Stimulated activated CD8-positive, alpha-beta memory T cell treated with anti-CD3 and anti-CD28 coated beads, Interleukin-7, amount 100 ng/mL, for 4 hours (primary cell): Measurements from ENCODE around the gene RAET1G.
"Not testable (repeated sequence)": the region's sequence is repeated elsewhere in the genome, so short reads cannot be mapped to it uniquely, and the experiment has no call there.

Source experiments
- DNase-seq, 2 donors: peaks; one replicate each; pipeline ENCODE4 v3.0.0-alpha.2; 2020; ENCODE audit warnings: low read depth in 2 of 2

Gene RAET1G

DNA sequence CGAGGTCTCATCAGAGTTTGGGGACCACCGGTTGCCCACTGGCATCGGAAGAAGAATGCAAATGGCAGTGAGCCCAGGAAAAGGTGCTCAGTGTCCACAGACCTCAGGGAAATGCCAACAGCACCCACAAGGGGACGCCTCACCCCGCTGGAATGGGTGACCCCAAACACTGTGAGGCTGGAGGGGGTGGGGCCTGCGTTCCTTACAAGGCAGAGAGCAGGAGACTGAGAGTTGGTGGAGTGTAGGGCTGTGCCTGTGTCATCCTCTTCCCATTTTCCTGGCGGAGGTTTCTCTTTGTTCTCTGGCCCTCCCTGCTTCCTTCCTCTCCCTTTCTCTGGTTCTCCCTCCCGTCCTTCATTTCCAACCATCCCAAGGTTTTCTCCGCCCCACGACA lies 31.0 kb upstream of the RAET1G start:
- not testable (repeated sequence) for DNase-seq

DNA sequence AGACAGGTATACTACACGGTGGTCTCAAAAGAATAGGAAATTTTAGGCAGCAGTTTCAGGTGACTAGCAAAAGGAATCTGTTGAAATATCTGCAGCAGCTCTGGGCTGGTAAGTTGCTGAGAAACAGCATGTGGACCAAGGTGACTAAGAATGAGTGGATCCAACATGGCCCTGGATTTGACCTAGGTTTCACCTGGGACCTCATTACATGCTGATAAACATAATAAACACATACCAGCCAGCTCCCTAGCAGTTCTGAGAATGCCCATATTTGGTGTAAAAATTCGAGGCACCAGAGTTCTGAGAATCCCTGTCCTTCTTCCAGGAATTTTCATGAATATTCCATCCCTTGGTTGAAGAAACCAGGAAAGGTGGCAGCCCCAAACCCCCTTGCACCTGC lies 30.5 kb upstream of the RAET1G start:
- DNase-seq: not testable (repeated sequence)

DNA sequence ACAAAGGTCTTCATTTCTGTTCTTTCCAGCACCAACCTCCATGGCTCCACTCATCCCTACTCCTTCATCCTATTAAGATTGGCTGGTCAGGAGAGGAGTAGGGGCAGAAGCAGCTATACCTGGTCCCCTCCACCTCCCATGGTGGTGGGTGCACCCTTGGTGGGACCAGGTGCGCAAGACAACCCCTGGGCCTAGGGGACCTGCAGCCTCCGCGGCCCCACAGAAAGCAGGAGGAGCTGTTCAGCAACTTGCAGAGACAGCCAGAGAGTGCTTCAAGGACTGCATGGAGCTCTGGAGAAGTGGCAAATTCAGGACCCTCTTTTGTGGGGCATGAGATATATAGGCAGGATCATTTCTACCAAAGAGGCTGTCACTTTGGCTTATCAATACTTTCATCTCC lies 28.7 kb upstream of the RAET1G start:
- DNase-seq: no peak

DNA sequence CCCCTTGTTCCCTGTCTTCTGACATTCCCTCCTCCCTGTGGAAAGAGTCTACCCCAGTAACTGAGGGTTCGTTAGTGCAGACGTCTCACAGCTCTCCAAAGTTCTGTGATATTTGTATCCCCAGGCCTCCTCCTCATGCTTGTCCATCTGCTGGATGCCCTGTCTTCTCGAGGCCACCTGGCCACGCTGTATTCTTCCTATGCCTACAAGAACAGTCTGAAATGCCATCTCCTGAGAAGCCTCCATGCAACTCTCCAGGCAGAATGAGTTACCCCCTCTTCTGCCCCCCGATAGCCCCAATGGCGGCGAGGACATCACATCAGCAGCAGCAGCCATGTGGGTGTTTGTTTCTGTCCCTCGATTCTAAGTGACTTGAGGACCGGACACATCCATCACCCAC lies 28.2 kb upstream of the RAET1G start:
- DNase-seq: no peak

DNA sequence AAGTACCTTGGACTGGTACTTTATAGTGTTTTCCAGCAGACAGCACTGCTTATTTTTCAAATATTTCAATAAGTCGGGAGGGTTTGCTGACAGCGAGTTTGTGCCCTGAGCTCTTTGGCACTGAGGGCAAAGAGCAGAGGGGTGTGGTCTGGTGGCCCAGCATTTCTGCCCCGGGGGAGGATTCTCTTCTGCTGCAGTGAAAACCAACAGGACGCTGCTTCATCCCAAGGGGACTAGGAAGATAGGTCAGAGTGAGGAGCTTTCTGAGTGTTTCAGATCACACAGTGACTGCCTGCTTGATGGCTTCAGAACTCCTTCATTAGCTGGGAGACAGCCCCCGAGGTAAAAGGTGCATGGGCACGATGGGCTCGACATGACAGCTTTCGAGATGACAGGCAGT lies 27.5 kb upstream of the RAET1G start:
- DNase-seq: no peak

DNA sequence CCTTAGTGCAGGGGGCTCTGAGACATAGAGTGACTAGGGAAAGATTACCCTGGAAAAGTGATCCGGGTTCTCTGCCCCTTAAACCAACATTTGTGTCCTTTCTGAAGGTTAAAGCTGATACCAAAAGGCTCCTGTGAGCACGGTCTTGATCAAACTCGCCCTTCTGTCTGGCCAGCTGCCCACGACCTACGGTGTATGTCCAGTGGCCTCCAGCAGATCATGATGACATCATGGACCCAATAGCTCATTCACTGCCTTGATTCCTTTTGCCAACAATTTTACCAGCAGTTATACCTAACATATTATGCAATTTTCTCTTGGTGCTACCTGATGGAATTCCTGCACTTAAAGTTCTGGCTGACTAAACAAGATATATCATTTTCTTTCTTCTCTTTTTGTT lies 25.7 kb upstream of the RAET1G start:
- no peak for DNase-seq

DNA sequence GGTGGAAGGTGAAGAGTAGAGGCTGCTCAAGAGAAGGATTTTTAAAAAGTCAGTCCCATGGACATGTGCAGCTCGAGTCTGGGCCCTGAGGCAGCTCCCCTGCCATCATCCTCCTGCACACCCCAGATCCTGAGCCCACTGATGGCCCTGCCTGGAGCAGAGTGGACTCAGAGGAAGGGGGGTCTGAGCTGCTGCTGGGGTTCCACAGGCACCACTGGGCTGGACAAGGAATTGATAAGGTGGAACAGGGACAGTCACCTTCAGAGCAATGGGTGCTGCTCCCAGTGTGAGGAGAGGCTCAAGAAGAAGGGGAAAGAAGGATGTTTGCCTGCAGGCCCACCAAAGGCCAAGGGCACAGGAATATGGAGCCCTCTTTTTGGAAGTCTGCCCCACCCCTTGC lies 25.1 kb upstream of the RAET1G start:
- DNase-seq: no peak

DNA sequence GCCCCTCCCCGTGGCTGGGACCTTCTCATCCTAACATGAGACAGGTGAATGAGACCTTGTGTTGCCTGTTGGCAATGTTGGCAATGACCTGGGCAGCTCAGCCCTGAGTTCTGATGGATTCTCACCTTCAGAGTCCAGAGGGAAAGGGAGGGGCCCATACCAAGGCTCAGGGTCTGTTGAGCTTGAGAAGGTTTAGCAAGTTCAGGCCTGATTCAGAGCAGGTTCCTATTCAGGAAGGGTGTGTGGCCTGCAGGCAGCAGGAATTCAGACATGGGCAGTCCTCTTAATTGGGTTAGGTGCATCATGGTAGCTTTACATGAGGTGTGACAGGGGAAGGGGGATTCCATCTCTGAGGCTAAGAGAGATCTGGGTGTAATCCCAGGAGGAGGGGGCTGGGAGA lies 24.6 kb upstream of the RAET1G start:
- not testable (repeated sequence) for DNase-seq

DNA sequence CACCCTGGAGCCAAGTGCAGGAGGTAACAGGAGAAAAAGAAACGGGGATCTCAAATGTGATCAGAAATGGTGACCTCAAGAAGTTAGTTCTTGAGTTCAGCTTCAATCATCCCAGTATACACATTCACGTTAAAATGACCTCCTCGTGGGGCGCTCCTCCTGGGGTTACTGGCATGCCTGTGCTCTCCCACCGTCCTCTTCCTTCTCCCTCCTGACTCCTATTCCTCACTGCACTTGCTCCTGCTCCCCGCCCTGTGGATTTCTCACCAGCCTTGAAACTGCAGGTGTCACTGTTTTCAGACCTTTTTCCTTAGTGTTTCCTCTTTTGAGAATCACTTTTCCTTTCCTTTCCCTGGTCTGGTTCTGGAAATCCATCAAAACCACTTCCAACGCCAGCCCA lies 23.7 kb upstream of the RAET1G start:
- not testable (repeated sequence) for DNase-seq

DNA sequence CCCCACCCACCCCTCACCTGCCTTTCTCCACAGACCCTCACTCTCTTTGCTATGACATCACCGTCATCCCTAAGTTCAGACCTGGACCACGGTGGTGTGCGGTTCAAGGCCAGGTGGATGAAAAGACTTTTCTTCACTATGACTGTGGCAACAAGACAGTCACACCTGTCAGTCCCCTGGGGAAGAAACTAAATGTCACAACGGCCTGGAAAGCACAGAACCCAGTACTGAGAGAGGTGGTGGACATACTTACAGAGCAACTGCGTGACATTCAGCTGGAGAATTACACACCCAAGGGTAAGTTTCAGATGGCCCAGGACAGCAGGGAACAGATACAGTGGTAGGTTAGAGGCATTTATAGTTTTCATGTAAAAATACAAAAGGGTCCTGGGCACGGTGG lies 22.4 kb upstream of the RAET1G start:
- DNase-seq: not testable (repeated sequence)

DNA sequence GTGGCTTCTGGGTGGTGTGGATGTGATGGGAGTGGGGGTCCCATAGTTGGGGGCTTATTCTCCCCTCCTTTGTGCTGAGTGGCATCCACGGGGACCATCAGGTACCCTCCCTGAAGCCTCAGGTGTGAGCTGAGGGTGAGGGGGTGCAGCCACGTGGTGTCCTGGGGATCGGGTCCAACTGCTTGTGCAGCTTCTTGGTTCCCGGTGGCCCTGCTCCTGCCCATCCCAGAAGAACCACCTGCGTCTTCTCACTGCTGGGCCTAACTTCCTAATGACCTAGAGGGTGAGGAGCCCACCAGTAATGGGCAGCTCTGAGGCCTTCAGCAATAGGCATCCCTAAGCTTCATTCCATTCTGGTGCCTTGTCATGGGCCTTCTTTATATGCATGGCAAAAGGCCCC lies 20.4 kb upstream of the RAET1G start:
- DNase-seq: not testable (repeated sequence)

DNA sequence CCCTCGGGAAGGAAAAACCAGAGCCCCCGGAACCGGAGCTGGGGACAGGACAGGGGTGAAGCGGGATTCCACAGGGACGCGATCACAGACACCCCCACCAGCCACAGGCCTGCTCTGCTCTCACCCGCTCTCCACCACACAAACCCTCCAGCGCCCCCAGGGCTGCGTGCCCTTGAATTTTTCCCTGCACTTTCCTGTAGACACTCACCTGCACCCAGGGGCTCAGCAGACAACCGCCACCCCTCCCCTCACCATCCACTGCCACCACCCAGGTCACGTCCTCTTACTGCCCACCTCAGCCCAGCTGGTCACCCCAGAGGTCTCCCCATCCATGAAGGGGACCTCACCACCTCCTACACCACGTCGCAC lies 19.5 kb upstream of the RAET1G start:
- DNase-seq: no peak

DNA sequence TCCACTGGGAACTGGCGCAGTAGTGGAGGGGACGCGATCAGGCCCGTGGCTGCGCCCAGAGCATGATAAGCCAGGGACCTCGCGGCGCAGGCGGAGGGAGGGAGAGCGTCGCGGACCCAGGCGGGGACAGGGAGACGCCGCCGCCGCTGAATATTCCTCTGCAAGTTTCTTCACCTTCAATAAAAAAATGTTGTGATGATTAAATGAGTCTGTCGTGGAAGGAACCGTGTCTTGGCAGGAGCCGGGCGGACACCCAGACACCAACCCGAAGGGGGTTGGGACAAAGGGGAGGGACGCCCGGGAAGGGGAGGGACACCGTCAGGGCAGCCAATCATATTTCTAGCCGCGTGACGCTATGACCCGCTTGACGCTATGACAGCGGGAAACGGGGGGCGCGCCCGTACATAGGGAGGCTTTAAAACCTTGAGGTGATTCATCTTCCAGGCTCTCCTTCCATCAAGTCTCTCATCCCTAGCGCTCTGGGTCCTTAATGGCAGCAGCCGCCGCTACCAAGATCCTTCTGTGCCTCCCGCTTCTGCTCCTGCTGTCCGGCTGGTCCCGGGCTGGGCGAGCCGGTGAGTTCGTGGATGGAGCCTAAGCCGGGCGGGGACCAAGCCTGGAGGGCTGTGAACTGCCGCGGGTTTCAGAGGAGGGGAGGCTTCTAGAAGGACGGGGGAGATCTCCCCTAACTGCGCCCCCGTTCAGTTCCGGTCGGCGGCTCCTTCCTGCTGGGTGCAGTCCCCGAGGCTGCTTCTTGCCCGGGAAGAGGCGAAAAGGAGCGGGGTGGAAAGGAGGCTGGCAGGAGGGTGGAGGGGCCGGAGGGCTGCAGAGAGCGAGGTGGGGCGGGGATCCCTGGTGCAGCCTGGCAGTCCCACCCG lies 18.9 kb upstream of the RAET1G start, which contains the start of gene ULBP2:
TSS of gene ULBP2 (plus strand) at position 432 of the 878 bp plus-strand sequence. CDS start at position 491, 59 bp downstream.
- peak; percentile 88 to 89 for DNase-seq

DNA sequence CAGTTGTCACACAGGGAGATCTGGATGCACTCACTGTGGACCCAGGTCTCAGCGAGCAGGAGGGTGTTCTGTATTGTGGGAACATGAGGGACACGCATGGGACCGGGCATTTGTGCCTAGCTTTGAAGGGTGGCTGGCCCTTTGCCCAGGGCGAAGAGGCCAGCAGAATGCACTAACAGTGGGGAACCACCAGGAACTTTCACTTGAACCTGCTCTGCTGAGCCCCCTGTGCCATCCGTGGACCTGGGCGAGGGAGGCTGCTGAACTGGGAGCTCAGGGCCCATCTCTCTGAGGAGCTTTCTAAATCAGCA lies 17.7 kb upstream of the RAET1G start:
- DNase-seq: no peak

DNA sequence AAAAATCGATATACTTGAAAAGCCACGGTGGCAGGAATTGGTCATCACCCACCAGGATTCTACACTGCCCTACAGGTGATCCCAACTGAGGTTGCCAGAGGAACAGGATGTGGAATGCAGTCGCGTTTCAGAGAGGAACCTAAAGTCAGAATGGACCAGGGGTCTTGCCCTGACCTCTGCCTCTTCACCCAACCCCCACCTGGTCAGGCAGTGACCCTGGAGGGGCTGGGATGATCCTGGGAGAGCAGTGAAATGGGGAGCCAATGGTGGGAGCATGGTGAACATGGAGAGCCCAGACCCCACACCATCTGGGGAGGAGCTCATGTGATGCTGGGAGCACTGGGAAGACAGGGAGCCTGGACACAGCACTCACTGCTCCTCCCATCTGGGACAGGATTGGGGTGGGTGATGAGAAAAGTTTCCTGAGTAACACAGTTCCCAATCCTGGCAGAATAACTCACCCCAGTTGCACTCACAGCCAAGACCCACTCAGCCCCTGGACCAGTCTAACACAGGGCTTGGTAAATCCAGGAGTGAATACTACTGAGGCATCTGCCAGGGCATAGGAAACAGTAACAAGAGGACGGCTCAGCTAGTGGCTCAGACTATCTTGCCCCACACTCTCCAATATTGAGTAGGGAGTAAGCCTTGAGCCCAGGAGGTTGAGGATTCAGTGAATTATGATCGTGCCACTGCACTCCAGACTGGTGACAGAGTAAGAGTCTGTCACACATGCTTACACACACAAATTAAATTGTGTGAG lies 17.2 kb upstream of the RAET1G start:
- no peak for DNase-seq

DNA sequence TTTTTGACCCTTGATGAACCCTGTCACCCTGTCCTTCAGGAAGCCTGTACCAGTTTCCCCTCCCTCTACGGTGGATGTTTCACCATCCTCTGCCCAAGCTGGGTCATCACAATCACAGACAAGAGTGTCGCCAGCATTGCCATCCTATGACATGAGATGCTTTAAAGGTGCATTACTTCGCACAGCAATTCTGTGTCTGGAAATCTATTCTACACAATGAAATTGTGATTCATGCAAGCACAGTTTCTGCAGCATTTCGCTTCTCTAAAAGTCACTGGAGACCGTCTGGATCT lies 16.4 kb upstream of the RAET1G start:
- no peak for DNase-seq

DNA sequence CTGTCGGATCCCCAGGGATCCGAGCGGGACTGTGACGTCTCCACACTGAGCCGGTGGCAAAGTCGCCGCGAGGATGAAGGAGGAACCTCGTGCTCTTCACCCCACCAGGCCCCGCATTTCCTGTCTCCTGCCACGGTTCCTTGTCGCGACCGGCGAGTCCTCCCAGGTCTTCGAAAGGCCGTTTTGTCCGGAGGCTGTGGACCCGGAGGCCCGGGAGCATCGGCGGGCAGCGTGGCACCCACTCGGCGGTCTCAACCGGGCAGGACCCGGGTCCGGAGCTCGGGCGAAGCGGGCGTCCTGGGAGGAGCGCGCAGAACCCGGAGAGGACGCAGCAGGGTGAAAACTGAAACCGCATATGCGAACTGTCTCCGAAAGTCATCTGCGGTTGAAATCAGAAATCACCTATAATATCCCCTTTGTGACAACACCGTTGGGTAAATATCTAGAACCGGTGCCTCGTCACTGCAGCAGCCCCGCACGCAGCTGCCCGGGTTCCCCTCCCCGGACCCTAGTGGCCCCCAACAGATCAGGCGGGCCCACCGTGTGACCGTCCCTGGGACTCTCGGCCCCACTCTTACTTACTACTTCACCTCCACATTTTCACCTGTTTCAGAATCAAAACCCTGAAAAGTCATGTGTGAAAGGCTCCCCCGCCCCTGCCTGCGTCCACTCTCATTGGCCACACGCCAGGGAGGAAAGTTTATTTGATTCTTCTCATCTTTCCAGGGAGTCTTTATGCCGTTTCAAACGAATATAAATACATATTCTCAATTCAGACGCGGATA lies 15.8 kb upstream of the RAET1G start:
- peak; percentile 14 to 29 for DNase-seq

DNA sequence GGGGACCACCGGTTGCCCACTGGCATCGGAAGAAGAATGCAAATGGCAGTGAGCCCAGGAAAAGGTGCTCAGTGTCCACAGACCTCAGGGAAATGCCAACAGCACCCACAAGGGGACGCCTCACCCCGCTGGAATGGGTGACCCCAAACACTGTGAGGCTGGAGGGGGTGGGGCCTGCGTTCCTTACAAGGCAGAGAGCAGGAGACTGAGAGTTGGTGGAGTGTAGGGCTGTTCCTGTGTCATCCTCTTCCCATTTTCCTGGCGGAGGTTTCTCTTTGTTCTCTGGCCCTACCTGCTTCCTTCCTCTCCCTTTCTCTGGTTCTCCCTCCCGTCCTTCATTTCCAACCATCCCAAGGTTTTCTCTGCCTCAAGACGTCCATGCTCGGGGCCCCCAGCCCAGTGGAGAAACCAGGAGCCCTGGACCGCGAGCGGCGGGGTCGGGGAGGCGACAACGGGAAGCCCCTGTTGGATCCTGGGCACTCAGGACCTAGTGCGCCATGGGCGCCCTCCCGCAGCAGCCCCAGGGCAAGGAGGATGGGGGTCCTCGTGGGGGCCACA lies 15.2 kb upstream of the RAET1G start:
- DNase-seq: not testable (repeated sequence)

DNA sequence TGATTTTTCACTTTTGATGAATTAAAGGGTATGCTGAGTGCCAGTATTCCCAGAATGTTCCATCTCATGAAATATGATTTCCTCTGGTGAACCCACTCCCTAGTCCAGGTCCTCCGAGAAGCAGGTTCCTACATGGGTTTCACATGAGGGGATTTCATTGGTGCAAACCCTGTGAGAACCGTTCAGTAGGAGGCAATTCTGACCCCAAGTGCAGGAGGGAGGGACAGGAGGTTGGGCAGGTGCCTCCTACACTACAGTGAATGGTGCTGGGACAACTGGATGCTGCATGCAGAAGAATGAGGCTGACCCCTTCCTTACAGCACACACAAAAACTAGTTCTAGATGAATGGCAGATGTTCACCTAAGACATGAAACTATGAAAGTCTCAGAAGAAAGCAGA lies 13.8 kb upstream of the RAET1G start:
- no peak for DNase-seq

DNA sequence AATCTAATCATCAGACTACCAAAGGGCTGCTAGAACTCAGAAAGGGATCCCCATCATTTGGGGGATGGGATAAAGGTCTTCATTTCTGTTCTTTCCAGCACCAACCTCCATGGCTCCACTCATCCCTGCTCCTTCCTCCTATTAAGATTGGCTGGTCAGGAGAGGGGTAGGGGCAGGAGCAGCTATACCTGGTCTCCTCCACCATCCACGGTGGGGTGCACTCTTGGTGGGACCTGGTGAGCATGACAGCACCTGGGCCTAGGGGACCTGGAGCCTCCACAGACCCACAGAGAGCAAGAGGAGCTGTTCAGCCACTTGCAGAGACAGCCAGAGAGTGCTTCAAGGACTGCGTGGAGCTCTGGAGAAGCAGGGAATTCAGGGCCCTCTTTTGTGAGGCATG lies 12.7 kb upstream of the RAET1G start:
- no peak for DNase-seq

DNA sequence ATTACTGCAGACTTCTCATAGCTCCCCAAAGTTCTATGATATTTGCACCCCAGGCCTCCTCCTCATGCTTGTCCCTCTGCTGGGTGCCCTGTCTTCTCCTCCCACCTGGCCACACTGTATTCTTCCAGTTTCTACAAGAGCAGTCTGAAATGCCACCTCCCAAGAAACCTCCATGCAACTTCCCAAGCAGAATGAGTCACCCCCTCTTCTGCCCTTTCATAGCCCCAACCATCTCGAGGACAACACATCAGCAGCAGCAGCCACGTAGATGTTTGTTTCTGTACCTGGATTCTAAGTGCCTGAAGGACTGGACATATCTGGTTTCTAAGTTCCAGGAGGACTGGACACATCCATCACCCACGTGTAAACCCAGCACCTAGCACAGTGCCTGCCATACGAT lies 12.3 kb upstream of the RAET1G start:
- no peak for DNase-seq
